Activated CD4-positive, alpha-beta memory T cell treated with anti-CD3 and anti-CD28 coated beads for 36 hours (primary cell): Measurements from ENCODE around the gene ANTKMT. TPM values are rescaled to one million over a fixed set of nuclear protein-coding genes. Genes with fewer than 3 reads are reported as not detected.

Experiments
- CTCF ChIA-PET: fragments of 350-600 bp; sonication (Branson Sonifier 250); formaldehyde crosslinking; loops from one replicate; lab custom pipeline; 2021; ENCODE audit warnings: antibody characterized with exemption, inconsistent platforms; lab: Charles Lee
- POLR2A ChIA-PET: fragments of 350-600 bp; sonication (Branson Sonifier 250); formaldehyde crosslinking; loops from one replicate; lab custom pipeline; 2021; ENCODE audit warnings: antibody characterized with exemption; lab: Charles Lee
- DNase-seq: peaks from one replicate; pipeline ENCODE4 v3.0.0-alpha.2; 2020
- H3K27ac Mint-ChIP-seq: one replicate; pipeline ENCODE4 v1.8.0; 2021; ENCODE audit warnings: mixed read lengths
- H3K27me3 Mint-ChIP-seq: one replicate; pipeline ENCODE4 v1.8.0; 2021; ENCODE audit warnings: mixed read lengths
- H3K36me3 Mint-ChIP-seq: one replicate; pipeline ENCODE4 v1.8.0; 2021; ENCODE audit warnings: mixed read lengths
- H3K4me1 Mint-ChIP-seq: one replicate; pipeline ENCODE4 v1.8.0; 2021; ENCODE audit warnings: low read depth, mixed read lengths
- H3K4me3 Mint-ChIP-seq: one replicate; pipeline ENCODE4 v1.8.0; 2021; ENCODE audit warnings: mild to moderate bottlenecking, mixed read lengths
- H3K9me3 Mint-ChIP-seq: one replicate; pipeline ENCODE4 v1.8.0; 2021; ENCODE audit warnings: mixed read lengths
- intact Hi-C: fragments of 100-400 bp; cut with micrococcal nuclease; formaldehyde crosslinking; loops from one replicate; pipeline ENCODE4 v1.15.1; 2023
- total RNA-seq, 2 experiments: library from RNA; stranded (reverse); gene quantifications; one replicate each; pipeline ENCODE4 v1.2.3, GENCODE V29; 2021

ANTKMT gene
- total RNA-seq, 2 experiments from 2014 or later = 31.2 to 34.9 TPM

GRCh38 chr16:705431-706188 lies 15.3 kb upstream of the ANTKMT start, which contains the start of gene FBXL16:
Gene FBXL16, minus strand, starts transcription at chr16:705801. Its CDS starts 8,396 bp downstream, at chr16:697405.
- H3K27me3 Mint-ChIP-seq = peaks cover 56% of the 10 kb centered on the region
- CTCF ChIA-PET = no interaction called here
- H3K27ac Mint-ChIP-seq = no peak within 1 kb of the TSS
- H3K36me3 Mint-ChIP-seq = no peaks in the 10 kb centered on the region
- intact Hi-C loops = no loop called here
- no peak within 1 kb of the TSS for H3K4me3 Mint-ChIP-seq
- H3K4me1 Mint-ChIP-seq = no peaks in the 10 kb centered on the region
- DNase-seq = no peak
- H3K9me3 Mint-ChIP-seq = no peaks in the 10 kb centered on the region
- POLR2A ChIA-PET = no interaction called here

GRCh38 chr16:706189-707061 lies 14.5 kb upstream of the ANTKMT start:
- CTCF ChIA-PET = interaction anchor here (1.2 to 2.0 kb wide), 3 partner anchors 13 to 79 kb away, joined by 3 to 6 read pairs (median 4); no protein-coding TSS in a partner anchor
- no peaks in the 10 kb centered on the region for H3K4me1 Mint-ChIP-seq
- no peak overlapping the region for H3K27ac Mint-ChIP-seq
- no peak for DNase-seq
- H3K4me3 Mint-ChIP-seq = no peak overlapping the region
- no peaks in the 10 kb centered on the region for H3K9me3 Mint-ChIP-seq
- POLR2A ChIA-PET = interaction anchor here (1.0 kb wide), 1 partner anchor 77 kb away, joined by 3 read pairs; no protein-coding TSS in a partner anchor
- intact Hi-C loops = no loop called here
- no peaks in the 10 kb centered on the region for H3K36me3 Mint-ChIP-seq
- H3K27me3 Mint-ChIP-seq = peaks cover 56% of the 10 kb centered on the region

DNA sequence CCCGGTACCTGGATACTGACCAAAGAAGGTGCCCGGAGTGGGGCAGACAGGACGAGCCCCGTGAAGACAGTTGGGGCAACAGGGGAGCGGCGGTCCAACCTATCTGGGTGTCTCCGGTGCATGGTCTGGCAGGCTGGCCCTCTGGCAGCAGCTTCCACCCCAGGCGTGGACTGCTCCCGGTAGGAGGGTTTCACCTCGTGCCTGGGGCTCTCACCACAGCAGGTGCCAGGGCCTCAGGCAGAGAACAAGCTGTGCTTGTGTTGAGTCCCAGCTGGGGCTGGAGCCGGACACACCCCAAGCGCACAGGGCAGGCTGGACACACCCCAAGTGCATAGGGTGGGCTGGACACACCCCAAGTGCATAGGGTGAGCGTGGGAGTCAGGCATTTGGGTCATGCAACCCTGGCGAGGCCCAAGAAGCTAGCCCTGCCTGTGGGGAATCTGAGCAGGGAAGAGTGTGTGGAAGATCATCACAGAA lies 13.8 kb upstream of the ANTKMT start:
- intact Hi-C loops = no loop called here
- no peak overlapping the region for H3K27ac Mint-ChIP-seq
- H3K36me3 Mint-ChIP-seq = no peaks in the 10 kb centered on the region
- no peaks in the 10 kb centered on the region for H3K9me3 Mint-ChIP-seq
- H3K4me1 Mint-ChIP-seq = no peaks in the 10 kb centered on the region
- peaks cover 51% of the 10 kb centered on the region for H3K27me3 Mint-ChIP-seq
- POLR2A ChIA-PET = interaction anchor here (1.0 kb wide), 1 partner anchor 77 kb away, joined by 3 read pairs; no protein-coding TSS in a partner anchor
- CTCF ChIA-PET = interaction anchor here (1.2 to 2.0 kb wide), 3 partner anchors 12 to 78 kb away, joined by 3 to 6 read pairs (median 4); no protein-coding TSS in a partner anchor
- DNase-seq = no peak
- H3K4me3 Mint-ChIP-seq = no peak overlapping the region

- intact Hi-C loops = no loop called here
- ChIA-PET CTCF (interaction anchor here (2.0 kb wide), 1 partner anchor 77 kb away, joined by 6 read pairs; no protein-coding TSS in a partner anchor), POLR2A (no interaction called here)
- H3K9me3 Mint-ChIP-seq = no peaks in the 10 kb centered on the region
- H3K27me3 Mint-ChIP-seq = peaks cover 44% of the 10 kb centered on the region
- H3K4me3 Mint-ChIP-seq = no peak overlapping the region
- peaks cover 2% of the 10 kb centered on the region for H3K4me1 Mint-ChIP-seq
- H3K27ac Mint-ChIP-seq = no peak overlapping the region
- no peaks in the 10 kb centered on the region for H3K36me3 Mint-ChIP-seq
- no peak for DNase-seq
These were observed 12.9 kb upstream of the ANTKMT start for GRCh38 chr16:708019-708418.

DNA sequence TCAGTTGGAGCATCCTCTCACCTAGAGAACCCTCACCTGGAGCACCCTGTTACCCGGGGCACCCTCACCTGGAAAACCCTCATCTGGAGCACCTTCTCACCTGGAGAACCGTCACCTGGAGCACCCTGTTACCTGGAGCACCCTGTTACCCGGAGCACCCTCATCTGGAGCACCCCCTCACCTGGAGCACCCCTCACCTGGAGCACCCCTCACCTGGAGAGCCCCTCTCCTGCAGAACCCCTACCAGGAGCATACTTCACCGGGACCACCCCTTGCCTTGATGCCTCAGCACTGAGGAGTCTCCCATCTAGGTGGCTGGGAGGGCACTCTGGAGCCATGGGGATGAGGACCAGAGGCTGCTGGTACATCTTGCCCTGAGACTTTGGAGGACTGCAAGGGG lies 12.0 kb upstream of the ANTKMT start:
- peaks cover 2% of the 10 kb centered on the region for H3K4me1 Mint-ChIP-seq
- CTCF ChIA-PET = interaction anchor here (2.1 kb wide), 1 partner anchor 76 kb away, joined by 15 read pairs; no protein-coding TSS in a partner anchor
- H3K27ac Mint-ChIP-seq = no peak overlapping the region
- peaks cover 42% of the 10 kb centered on the region for H3K27me3 Mint-ChIP-seq
- POLR2A ChIA-PET = no interaction called here
- intact Hi-C loops = no loop called here
- no peak for DNase-seq
- no peak overlapping the region for H3K4me3 Mint-ChIP-seq
- H3K36me3 Mint-ChIP-seq = no peaks in the 10 kb centered on the region
- no peaks in the 10 kb centered on the region for H3K9me3 Mint-ChIP-seq

DNA sequence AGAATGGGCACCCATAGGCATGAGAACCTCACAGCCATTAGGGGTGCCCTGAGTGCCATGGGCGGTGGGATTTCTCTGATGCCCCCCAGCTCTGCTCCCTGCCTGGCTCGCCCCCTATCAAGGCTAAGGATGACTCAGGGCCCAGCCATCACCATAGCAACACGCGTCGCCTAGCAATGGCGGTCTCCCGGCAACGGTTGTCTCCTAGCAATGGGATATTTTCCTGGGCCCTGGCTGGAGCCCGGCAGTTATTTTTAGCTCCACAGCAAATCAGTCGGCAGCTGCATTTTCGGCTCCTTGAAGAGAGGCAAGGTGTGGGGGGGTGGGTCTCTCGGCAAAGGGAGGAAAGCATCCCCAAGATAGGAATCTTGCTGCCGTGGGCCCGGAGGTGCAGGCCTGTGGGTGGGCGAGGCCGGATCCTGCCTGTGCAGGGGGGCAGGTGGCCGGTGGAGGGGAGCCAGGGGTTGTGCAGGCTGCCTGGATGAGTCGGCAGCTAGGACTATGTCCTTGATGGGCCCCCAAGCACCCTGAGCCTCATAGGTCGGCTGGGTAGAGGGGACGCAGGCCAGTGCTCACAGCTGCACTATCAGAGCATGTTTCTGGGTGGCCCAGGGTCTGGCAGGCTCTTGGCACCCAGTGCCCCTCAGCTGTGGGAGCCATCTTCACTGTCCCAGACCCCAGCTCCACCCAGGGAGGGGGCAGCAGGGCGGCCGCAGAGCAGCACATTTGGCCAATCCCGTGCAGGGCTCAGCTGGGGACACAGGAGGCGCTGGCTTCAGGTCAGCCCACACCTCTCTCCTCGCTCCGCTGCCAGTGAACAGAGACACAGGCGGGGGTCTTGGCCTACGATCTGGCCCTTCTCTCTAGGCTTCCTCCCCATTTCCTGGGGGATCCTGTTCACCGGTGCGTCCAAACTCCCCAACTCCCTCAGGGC lies 11.1 kb upstream of the ANTKMT start:
- ChIA-PET POLR2A (no interaction called here), CTCF (interaction anchor here (0.6 to 2.1 kb wide), 6 partner anchors 15 to 474 kb away, joined by 3 to 15 read pairs (median 3); partner anchors contain the start of gene CIAO3)
- Mint-ChIP-seq H3K4me3 (no peak overlapping the region), H3K27ac (no peak overlapping the region), H3K9me3 (no peaks in the 10 kb centered on the region), H3K4me1 (peaks cover 2% of the 10 kb centered on the region), H3K36me3 (no peaks in the 10 kb centered on the region), H3K27me3 (peaks cover 40% of the 10 kb centered on the region)
- intact Hi-C loops = no loop called here
- DNase-seq = no peak

- H3K9me3 Mint-ChIP-seq = no peaks in the 10 kb centered on the region
- intact Hi-C loops = loop anchor here (1.0 kb wide), 1 partner anchor 75 kb away; no protein-coding TSS in a partner anchor
- POLR2A ChIA-PET = no interaction called here
- CTCF ChIA-PET = interaction anchor here (0.6 to 2.1 kb wide), 5 partner anchors 21 to 473 kb away, joined by 3 to 15 read pairs (median 3); partner anchors contain the start of gene CIAO3
- H3K27ac Mint-ChIP-seq = no peak overlapping the region
- peaks cover 2% of the 10 kb centered on the region for H3K4me1 Mint-ChIP-seq
- no peak for DNase-seq
- H3K36me3 Mint-ChIP-seq = no peaks in the 10 kb centered on the region
- H3K4me3 Mint-ChIP-seq = no peak overlapping the region
- peaks cover 40% of the 10 kb centered on the region for H3K27me3 Mint-ChIP-seq
These were observed 10.4 kb upstream of the ANTKMT start for GRCh38 chr16:710500-711075.

- Mint-ChIP-seq H3K27ac (no peak overlapping the region), H3K4me3 (no peak overlapping the region), H3K27me3 (peaks cover 41% of the 10 kb centered on the region), H3K4me1 (peaks cover 2% of the 10 kb centered on the region), H3K9me3 (no peaks in the 10 kb centered on the region), H3K36me3 (no peaks in the 10 kb centered on the region)
- intact Hi-C loops = loop anchor here (1.0 kb wide), 1 partner anchor 74 kb away; no protein-coding TSS in a partner anchor
- no peak for DNase-seq
- POLR2A ChIA-PET = no interaction called here
- CTCF ChIA-PET = interaction anchor here (2.1 kb wide), 1 partner anchor 74 kb away, joined by 15 read pairs; no protein-coding TSS in a partner anchor
These were observed 9.9 kb upstream of the ANTKMT start for GRCh38 chr16:711084-711483.

GRCh38 chr16:711548-712320 lies 9.2 kb upstream of the ANTKMT start:
- no peak overlapping the region for H3K4me3 Mint-ChIP-seq
- no peaks in the 10 kb centered on the region for H3K36me3 Mint-ChIP-seq
- no peak overlapping the region for H3K27ac Mint-ChIP-seq
- intact Hi-C loops = loop anchor here (1.0 kb wide), 1 partner anchor 74 kb away; no protein-coding TSS in a partner anchor
- CTCF ChIA-PET = interaction anchor here (0.7 to 5.2 kb wide), 22 partner anchors 8 to 391 kb away, joined by 3 to 120 read pairs (median 4); partner anchors contain the start of genes ANTKMT, CCDC78, CHTF18 and CIAO3
- H3K27me3 Mint-ChIP-seq = peaks cover 39% of the 10 kb centered on the region
- POLR2A ChIA-PET = interaction anchor here (1.2 to 1.6 kb wide), 2 partner anchors 10 to 74 kb away, joined by 3 to 5 read pairs; partner anchors contain the start of gene ANTKMT
- H3K4me1 Mint-ChIP-seq = peaks cover 5% of the 10 kb centered on the region
- peak; percentile 85 for DNase-seq
- H3K9me3 Mint-ChIP-seq = no peaks in the 10 kb centered on the region
